Neutrophil (primary cell): ENCODE data around the gene GPR156.

Experiments used
- H3K27ac ChIP-seq: fragments of 200-600 bp; sonication (generic); 2 replicates; pipeline ENCODE4 v1.5.1; 2016; ENCODE audit warnings: mild to moderate bottlenecking, moderate library complexity
- H3K27me3 ChIP-seq: fragments of 200-600 bp; sonication (generic); 2 replicates; pipeline ENCODE4 v1.6.0; 2016; ENCODE audit warnings: mild to moderate bottlenecking
- H3K36me3 ChIP-seq: fragments of 200-600 bp; sonication (generic); 2 replicates; pipeline ENCODE4 v1.5.1; 2017
- H3K4me1 ChIP-seq, 2 experiments: fragments of 200-600 bp in 1 of 2; sonication (generic) in 1 of 2; 1 replicate in 1 of 2; 2 replicates in 1 of 2; pipeline versions ENCODE4 v1.5.1 to v1.6.1; 2013 to 2016; ENCODE audit warnings: low read depth in 1 of 2, low read length in 1 of 2, mild to moderate bottlenecking in 1 of 2, moderate library complexity in 1 of 2; ENCODE audit not compliant: control insufficient read depth in 1 of 2, insufficient read depth in 1 of 2
- H3K4me3 ChIP-seq, 2 experiments: fragments of 200-600 bp in 1 of 2; sonication (generic) in 1 of 2; 1 replicate in 1 of 2; 2 replicates in 1 of 2; pipeline ENCODE4 v1.5.1; 2013 to 2016; ENCODE audit warnings: low read depth in 1 of 2, low read length in 1 of 2, mild to moderate bottlenecking in 1 of 2, moderate library complexity in 1 of 2
- H3K9me3 ChIP-seq: fragments of 200-600 bp; sonication (generic); 2 replicates; pipeline ENCODE4 v1.5.1; 2016
- CTCF ChIP-seq: fragments of 200-600 bp; sonication (generic); IDR thresholded peaks from 2 replicates; pipeline ENCODE4 v1.5.1; 2016; ENCODE audit warnings: antibody characterized with exemption

GPR156 gene

DNA sequence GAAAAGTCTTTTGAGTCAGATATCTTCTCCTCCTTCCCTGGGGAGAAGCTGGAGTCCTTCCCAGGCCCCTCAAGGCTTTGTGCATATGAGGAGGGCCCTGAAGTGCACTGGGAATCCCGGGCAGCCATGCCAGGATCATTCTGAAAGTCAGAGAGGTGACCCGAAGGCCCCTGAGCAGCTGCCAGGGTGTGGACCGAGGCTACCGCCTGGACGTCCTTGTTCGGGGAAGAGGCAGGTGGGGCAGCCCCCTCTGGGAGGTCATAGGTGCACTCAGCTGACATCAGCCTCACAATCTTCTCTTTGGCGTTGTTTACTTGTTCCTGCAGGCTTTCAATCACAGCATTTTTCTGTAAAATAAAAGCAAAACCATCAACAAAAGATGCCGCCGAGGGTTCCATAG is 117.0 kb downstream of the GPR156 start:
- H3K27me3 ChIP-seq, result no peaks in the 10 kb centered on the region
- H3K4me1 ChIP-seq, result peaks cover 4 to 5% of the 10 kb centered on the region in 2 experiments
- no peak for TF ChIP-seq CTCF

GRCh38 chr3:120167488-120167887 is 117.5 kb downstream of the GPR156 start:
- TF ChIP-seq CTCF, result no peak
- H3K4me1 ChIP-seq, result peaks cover 9 to 10% of the 10 kb centered on the region in 2 experiments
- no peak overlapping the region for H3K4me3 ChIP-seq
- H3K36me3 ChIP-seq, result no peaks in the 10 kb centered on the region
- H3K27me3 ChIP-seq, result no peaks in the 10 kb centered on the region
- H3K27ac ChIP-seq, result no peak overlapping the region
- no peaks in the 10 kb centered on the region for H3K9me3 ChIP-seq

More for the DNA sequence above, 117.0 kb downstream of the GPR156 start:
- Histone ChIP-seq H3K4me3 (no peak overlapping the region), H3K27ac (no peak overlapping the region), H3K9me3 (no peaks in the 10 kb centered on the region), H3K36me3 (no peaks in the 10 kb centered on the region)

- Histone ChIP-seq H3K9me3 (no peaks in the 10 kb centered on the region), H3K36me3 (no peaks in the 10 kb centered on the region), H3K27me3 (no peaks in the 10 kb centered on the region), H3K4me1 (peaks cover 46 to 47% of the 10 kb centered on the region in 2 experiments), H3K27ac (no peak overlapping the region), H3K4me3 (no peak overlapping the region)
- TF ChIP-seq CTCF, result no peak
Measured at GRCh38 chr3:120163816-120164215, 121.2 kb downstream of the GPR156 start.

GRCh38 chr3:120163026-120163425 is 122.0 kb downstream of the GPR156 start:
- Histone ChIP-seq H3K4me3 (no peak overlapping the region), H3K9me3 (no peaks in the 10 kb centered on the region), H3K4me1 (peaks cover 48 to 49% of the 10 kb centered on the region in 2 experiments), H3K36me3 (no peaks in the 10 kb centered on the region), H3K27me3 (no peaks in the 10 kb centered on the region), H3K27ac (peak overlapping the region; percentile 85)
- no peak for TF ChIP-seq CTCF

- no peak overlapping the region for H3K4me3 ChIP-seq
- no peak for TF ChIP-seq CTCF
- peak overlapping the region; percentile 85 for H3K27ac ChIP-seq
- peaks cover 48 to 49% of the 10 kb centered on the region in 2 experiments for H3K4me1 ChIP-seq
- H3K36me3 ChIP-seq, result no peaks in the 10 kb centered on the region
- no peaks in the 10 kb centered on the region for H3K27me3 ChIP-seq
- H3K9me3 ChIP-seq, result no peaks in the 10 kb centered on the region
Measured at GRCh38 chr3:120162400-120162799, 122.6 kb downstream of the GPR156 start.

DNA sequence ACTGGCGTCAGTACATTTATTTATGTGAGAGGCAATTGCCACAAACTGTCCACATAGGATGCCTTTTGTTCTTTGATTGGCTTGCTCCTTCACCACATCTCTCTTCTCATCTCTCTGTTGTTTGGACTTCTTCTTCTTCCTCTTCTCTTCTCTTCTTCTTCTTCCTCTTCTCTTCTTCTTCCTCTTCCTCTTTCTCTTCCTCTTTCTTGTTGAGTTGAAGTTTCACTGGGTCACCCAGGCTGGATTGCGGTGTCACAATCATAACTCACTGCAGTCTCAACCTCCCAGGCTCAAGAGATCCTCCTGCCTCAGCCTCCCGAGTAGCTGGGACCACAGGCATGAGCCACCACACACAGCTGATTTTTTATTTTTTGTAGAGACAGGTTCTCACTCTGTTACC is 123.1 kb downstream of the GPR156 start:
- H3K9me3 ChIP-seq, result no peaks in the 10 kb centered on the region
- H3K4me1 ChIP-seq, result peaks cover 48 to 49% of the 10 kb centered on the region in 2 experiments
- peak overlapping the region; percentile 85 for H3K27ac ChIP-seq
- no peaks in the 10 kb centered on the region for H3K36me3 ChIP-seq
- H3K4me3 ChIP-seq, result no peak overlapping the region
- no peaks in the 10 kb centered on the region for H3K27me3 ChIP-seq
- TF ChIP-seq CTCF, result no peak
